Neural cell (in vitro differentiated cells): Measurements from ENCODE around the gene NFIX. TPM values are rescaled to one million over a fixed set of nuclear protein-coding genes. Genes with fewer than 3 reads are reported as not detected.
A peak's percentile ranks its signal among the peaks of the same experiment; 100 is the strongest.

Source experiments
- H2AFZ ChIP-seq: fragments of 200-600, 300-800 bp; sonication (generic), shearing (Covaris generic); 2 replicates; pipeline ENCODE4 v1.6.0; 2014; ENCODE audit warnings: low read depth, mild to moderate bottlenecking, antibody characterized with exemption, low read length, moderate library complexity
- H3F3A ChIP-seq: fragments of 200-600 bp; shearing (Covaris generic); 2 replicates; pipeline ENCODE4 v1.6.1; 2016; ENCODE audit warnings: mild to moderate bottlenecking, moderate library complexity, mixed read lengths, antibody characterized with exemption, low read length; ENCODE audit not compliant: insufficient read depth, poor library complexity, severe bottlenecking
- H3K27ac ChIP-seq: fragments of 200-600, 300-800 bp; sonication (generic), shearing (Covaris generic); 2 replicates; pipeline ENCODE4 v1.5.1; 2014; ENCODE audit warnings: mild to moderate bottlenecking, low read length, moderate library complexity
- H3K27me3 ChIP-seq: fragments of 300-800, 200-600 bp; sonication (generic), shearing (Covaris generic); 2 replicates; pipeline ENCODE4 v1.6.0; 2014; ENCODE audit warnings: mild to moderate bottlenecking, low read depth, low read length, moderate library complexity; ENCODE audit not compliant: insufficient read depth
- H3K36me3 ChIP-seq: fragments of 300-800, 200-600 bp; sonication (generic), shearing (Covaris generic); 2 replicates; pipeline ENCODE4 v1.5.1; 2014; ENCODE audit warnings: mild to moderate bottlenecking, antibody characterized with exemption, low read length, moderate library complexity; ENCODE audit not compliant: insufficient read depth
- H3K4me2 ChIP-seq: fragments of 300-800, 200-600 bp; sonication (generic), shearing (Covaris generic); 2 replicates; pipeline ENCODE4 v1.6.0; 2014; ENCODE audit warnings: mild to moderate bottlenecking, low read length
- H3K4me3 ChIP-seq: fragments of 300-800, 200-600 bp; sonication (generic), shearing (Covaris generic); 2 replicates; pipeline ENCODE4 v1.5.1; 2014; ENCODE audit warnings: mild to moderate bottlenecking, low read length, moderate library complexity
- H3K79me2 ChIP-seq: fragments of 200-600 bp; shearing (Covaris generic); replicated peaks from 2 replicates; pipeline ENCODE4 v1.6.0; 2014; ENCODE audit warnings: mild to moderate bottlenecking, low read length, moderate library complexity; ENCODE audit not compliant: insufficient read depth
- H3K9ac ChIP-seq: fragments of 300-800, 200-600 bp; sonication (generic), shearing (Covaris generic); 2 replicates; pipeline ENCODE4 v1.6.1; 2016; ENCODE audit warnings: mild to moderate bottlenecking, low read length, mixed read lengths
- H3K9me2 ChIP-seq: fragments of 200-600 bp; shearing (Covaris generic); 2 replicates; pipeline ENCODE4 v1.6.1; 2016; ENCODE audit warnings: mild to moderate bottlenecking, low read length, mixed read lengths; ENCODE audit not compliant: insufficient read depth
- H3K9me3 ChIP-seq: fragments of 200-600, 300-800 bp; sonication (generic), shearing (Covaris generic); 2 replicates; pipeline ENCODE4 v1.6.1; 2016; ENCODE audit warnings: mild to moderate bottlenecking, mixed run types, low read length, moderate library complexity, mixed read lengths
- H4K20me1 ChIP-seq: fragments of 200-600 bp; shearing (Covaris generic); 2 replicates; pipeline ENCODE4 v1.6.1; 2016; ENCODE audit warnings: mild to moderate bottlenecking, mixed run types; ENCODE audit not compliant: insufficient read depth
- CTCF ChIP-seq: fragments of 450-650 bp; IDR thresholded peaks from 2 replicates; pipeline ENCODE4 v1.5.1; 2014; ENCODE audit warnings: antibody characterized with exemption, mild to moderate bottlenecking, moderate library complexity; ENCODE audit not compliant: poor library complexity, severe bottlenecking
- EP300 ChIP-seq: fragments of 450-650 bp; conservative IDR thresholded peaks from 2 replicates; pipeline ENCODE4 v1.6.1; 2014; ENCODE audit warnings: antibody characterized with exemption, mild to moderate bottlenecking, moderate library complexity; ENCODE audit not compliant: poor library complexity, severe bottlenecking
- EZH2 ChIP-seq: fragments of 200-600, 300-800 bp; shearing (Covaris generic), sonication (generic); IDR thresholded peaks from 2 replicates; pipeline ENCODE4 v1.6.1; 2014; ENCODE audit warnings: antibody characterized with exemption, low read length, borderline replicate concordance, mild to moderate bottlenecking; ENCODE audit not compliant: insufficient read depth, poor library complexity, severe bottlenecking
- MXI1 ChIP-seq: fragments of 450-650 bp; conservative IDR thresholded peaks from 2 replicates; pipeline ENCODE4 v1.6.1; 2014; ENCODE audit warnings: antibody characterized with exemption, mild to moderate bottlenecking; ENCODE audit not compliant: poor library complexity, severe bottlenecking
- POLR2AphosphoS5 ChIP-seq: IDR thresholded peaks from 2 replicates; pipeline ENCODE4 v1.6.1; 2012
- RAD21 ChIP-seq: fragments of 450-650 bp; conservative IDR thresholded peaks from 2 replicates; pipeline ENCODE4 v1.6.1; 2014; ENCODE audit warnings: antibody characterized with exemption, mild to moderate bottlenecking, moderate library complexity
- SMC3 ChIP-seq: fragments of 450-650 bp; conservative IDR thresholded peaks from 2 replicates; pipeline ENCODE4 v1.6.1; 2014; ENCODE audit warnings: antibody characterized with exemption, mild to moderate bottlenecking, moderate library complexity; ENCODE audit not compliant: poor library complexity
- TAF1 ChIP-seq: IDR thresholded peaks from 2 replicates; pipeline ENCODE4 v1.6.1; 2012; ENCODE audit warnings: low read depth
- polyA plus RNA-seq: library from polyadenylated mRNA; depleted of rRNA; stranded (reverse); fragments of >200 nt; gene quantifications from 2 replicates; pipeline ENCODE4 v1.2.3, GENCODE V29; 2014
- TF ChIP-seq, protein P1 (sequence below): IDR thresholded peaks from 2 replicates; pipeline ENCODE4 v1.6.1; 2012; ENCODE audit warnings: borderline replicate concordance

NFIX gene
- polyA plus RNA-seq, 1 donor from 2014 or later = not detected

DNA sequence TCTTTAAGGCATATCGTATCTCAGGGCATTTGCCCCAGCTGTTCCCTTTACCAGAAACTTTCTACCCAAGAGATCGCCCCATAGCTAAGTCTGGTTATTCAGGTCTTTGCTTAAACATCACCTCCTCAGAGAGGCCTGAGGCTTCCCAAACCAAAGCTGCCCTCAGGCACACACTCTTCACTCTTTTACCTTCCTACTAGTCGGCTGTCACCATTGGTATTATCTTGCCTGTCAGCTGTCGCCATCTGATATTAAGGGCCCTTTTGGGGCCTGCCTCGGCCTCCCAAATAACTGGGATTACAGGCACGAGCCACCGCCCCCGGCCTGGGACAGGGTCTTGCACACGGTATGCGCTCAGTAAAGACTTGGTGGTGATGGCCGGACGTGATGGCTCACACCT is 39.3 kb upstream of the NFIX start:
- Histone ChIP-seq H3K36me3 (no peaks in the 10 kb centered on the region), H2AFZ (no peak overlapping the region), H4K20me1 (no peaks in the 10 kb centered on the region), H3K27ac (no peak overlapping the region), H3K9me2 (no peaks in the 10 kb centered on the region), H3K79me2 (no peaks in the 10 kb centered on the region), H3F3A (no peaks in the 10 kb centered on the region), H3K9me3 (no peaks in the 10 kb centered on the region), H3K9ac (peak overlapping the region; percentile 77), H3K4me2 (peak overlapping the region; percentile 14), H3K27me3 (no peaks in the 10 kb centered on the region), H3K4me3 (peak overlapping the region; percentile 97)
- TF ChIP-seq MXI1 (no peak), RAD21 (no peak), EP300 (no peak), TAF1 (no peak), POLR2AphosphoS5 (no peak), SMC3 (no peak), EZH2 (no peak), CTCF (no peak)
- TF ChIP-seq, protein P1, sequence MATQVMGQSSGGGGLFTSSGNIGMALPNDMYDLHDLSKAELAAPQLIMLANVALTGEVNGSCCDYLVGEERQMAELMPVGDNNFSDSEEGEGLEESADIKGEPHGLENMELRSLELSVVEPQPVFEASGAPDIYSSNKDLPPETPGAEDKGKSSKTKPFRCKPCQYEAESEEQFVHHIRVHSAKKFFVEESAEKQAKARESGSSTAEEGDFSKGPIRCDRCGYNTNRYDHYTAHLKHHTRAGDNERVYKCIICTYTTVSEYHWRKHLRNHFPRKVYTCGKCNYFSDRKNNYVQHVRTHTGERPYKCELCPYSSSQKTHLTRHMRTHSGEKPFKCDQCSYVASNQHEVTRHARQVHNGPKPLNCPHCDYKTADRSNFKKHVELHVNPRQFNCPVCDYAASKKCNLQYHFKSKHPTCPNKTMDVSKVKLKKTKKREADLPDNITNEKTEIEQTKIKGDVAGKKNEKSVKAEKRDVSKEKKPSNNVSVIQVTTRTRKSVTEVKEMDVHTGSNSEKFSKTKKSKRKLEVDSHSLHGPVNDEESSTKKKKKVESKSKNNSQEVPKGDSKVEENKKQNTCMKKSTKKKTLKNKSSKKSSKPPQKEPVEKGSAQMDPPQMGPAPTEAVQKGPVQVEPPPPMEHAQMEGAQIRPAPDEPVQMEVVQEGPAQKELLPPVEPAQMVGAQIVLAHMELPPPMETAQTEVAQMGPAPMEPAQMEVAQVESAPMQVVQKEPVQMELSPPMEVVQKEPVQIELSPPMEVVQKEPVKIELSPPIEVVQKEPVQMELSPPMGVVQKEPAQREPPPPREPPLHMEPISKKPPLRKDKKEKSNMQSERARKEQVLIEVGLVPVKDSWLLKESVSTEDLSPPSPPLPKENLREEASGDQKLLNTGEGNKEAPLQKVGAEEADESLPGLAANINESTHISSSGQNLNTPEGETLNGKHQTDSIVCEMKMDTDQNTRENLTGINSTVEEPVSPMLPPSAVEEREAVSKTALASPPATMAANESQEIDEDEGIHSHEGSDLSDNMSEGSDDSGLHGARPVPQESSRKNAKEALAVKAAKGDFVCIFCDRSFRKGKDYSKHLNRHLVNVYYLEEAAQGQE = no peak

- H2AFZ ChIP-seq = peak within 1 kb of the TSS; percentile 65
- peak; percentile 82 for TF ChIP-seq POLR2AphosphoS5
- peak; percentile 26 for TF ChIP-seq SMC3
- TF ChIP-seq, protein P1 = peak; percentile 18
- peak; percentile 18 for TF ChIP-seq RAD21
- peak; percentile 99 for TF ChIP-seq MXI1
- peak; percentile 42 for TF ChIP-seq TAF1
- no peak for TF ChIP-seq EZH2
- TF ChIP-seq EP300 = no peak
- no peak for TF ChIP-seq CTCF
- H3K9me3 ChIP-seq = no peaks in the 10 kb centered on the region
- H3K27me3 ChIP-seq = no peaks in the 10 kb centered on the region
- H3K4me3 ChIP-seq = peak within 1 kb of the TSS; percentile 97
- H3K9ac ChIP-seq = peak within 1 kb of the TSS; percentile 77
- H3K79me2 ChIP-seq = no peaks in the 10 kb centered on the region
- no peaks in the 10 kb centered on the region for H4K20me1 ChIP-seq
- H3K9me2 ChIP-seq = no peaks in the 10 kb centered on the region
- peak within 1 kb of the TSS; percentile 65 for H3K4me2 ChIP-seq
- no peaks in the 10 kb centered on the region for H3K36me3 ChIP-seq
- H3K27ac ChIP-seq = peak within 1 kb of the TSS; percentile 63
- no peaks in the 10 kb centered on the region for H3F3A ChIP-seq
Observed at GRCh38 chr19:12956446-12957388, 38.6 kb upstream of the NFIX start, which contains the start of gene GADD45GIP1. TSS of gene GADD45GIP1 (minus strand) at chr19:12957223. CDS start at chr19:12957212, 11 bp downstream.
